GM19238 (cell line): ENCODE data around the gene GUCA1C.

Experiments
- DNase-seq: peaks from one replicate; pipeline ENCODE4 v3.0.0; 2011; ENCODE audit warnings: low spot score; ENCODE audit not compliant: insufficient read length

The GUCA1C gene

GRCh38 chr3:108909799-108910198 is 43.9 kb downstream of the GUCA1C start:
- no peak for DNase-seq

- DNase-seq: no peak
These were observed 46.5 kb downstream of the GUCA1C start for GRCh38 chr3:108907194-108907593.

GRCh38 chr3:108899530-108899929 is 54.1 kb downstream of the GUCA1C start:
- no peak for DNase-seq

GRCh38 chr3:108897883-108898282 is 55.8 kb downstream of the GUCA1C start:
- DNase-seq: no peak

- DNase-seq: no peak
These were observed 58.7 kb downstream of the GUCA1C start for GRCh38 chr3:108894981-108895380.

GRCh38 chr3:108891833-108892232 is 61.8 kb downstream of the GUCA1C start:
- no peak for DNase-seq

- no peak for DNase-seq
These were observed 65.9 kb downstream of the GUCA1C start for GRCh38 chr3:108887777-108888176.

GRCh38 chr3:108887121-108887520 is 66.6 kb downstream of the GUCA1C start:
- no peak for DNase-seq

GRCh38 chr3:108883373-108883772 is 70.3 kb downstream of the GUCA1C start:
- no peak for DNase-seq

- no peak for DNase-seq
These were observed 70.9 kb downstream of the GUCA1C start for GRCh38 chr3:108882762-108883161.

- no peak for DNase-seq
These were observed 73.8 kb downstream of the GUCA1C start for GRCh38 chr3:108879915-108880314.

- no peak for DNase-seq
These were observed 75.8 kb downstream of the GUCA1C start for GRCh38 chr3:108877901-108878300.

GRCh38 chr3:108863799-108864135 is 89.9 kb downstream of the GUCA1C start:
- no peak for DNase-seq

- no peak for DNase-seq
These were observed 90.5 kb downstream of the GUCA1C start for GRCh38 chr3:108862865-108863798.

- no peak for DNase-seq
These were observed 92.3 kb downstream of the GUCA1C start for GRCh38 chr3:108861401-108861800.
